CD4-positive, alpha-beta T cell treated with Interleukin-12 subunit alpha and Interleukin-12 subunit beta, for 1 hour (primary cell): ENCODE data around the gene C5orf24.
"Not testable (repeated sequence)": the region's sequence is repeated elsewhere in the genome, so short reads cannot be mapped to it uniquely, and the experiment has no call there.

Experiments used
- DNase-seq: peaks from one replicate; pipeline ENCODE4 v3.0.0-alpha.2; 2020

C5orf24 gene

DNA sequence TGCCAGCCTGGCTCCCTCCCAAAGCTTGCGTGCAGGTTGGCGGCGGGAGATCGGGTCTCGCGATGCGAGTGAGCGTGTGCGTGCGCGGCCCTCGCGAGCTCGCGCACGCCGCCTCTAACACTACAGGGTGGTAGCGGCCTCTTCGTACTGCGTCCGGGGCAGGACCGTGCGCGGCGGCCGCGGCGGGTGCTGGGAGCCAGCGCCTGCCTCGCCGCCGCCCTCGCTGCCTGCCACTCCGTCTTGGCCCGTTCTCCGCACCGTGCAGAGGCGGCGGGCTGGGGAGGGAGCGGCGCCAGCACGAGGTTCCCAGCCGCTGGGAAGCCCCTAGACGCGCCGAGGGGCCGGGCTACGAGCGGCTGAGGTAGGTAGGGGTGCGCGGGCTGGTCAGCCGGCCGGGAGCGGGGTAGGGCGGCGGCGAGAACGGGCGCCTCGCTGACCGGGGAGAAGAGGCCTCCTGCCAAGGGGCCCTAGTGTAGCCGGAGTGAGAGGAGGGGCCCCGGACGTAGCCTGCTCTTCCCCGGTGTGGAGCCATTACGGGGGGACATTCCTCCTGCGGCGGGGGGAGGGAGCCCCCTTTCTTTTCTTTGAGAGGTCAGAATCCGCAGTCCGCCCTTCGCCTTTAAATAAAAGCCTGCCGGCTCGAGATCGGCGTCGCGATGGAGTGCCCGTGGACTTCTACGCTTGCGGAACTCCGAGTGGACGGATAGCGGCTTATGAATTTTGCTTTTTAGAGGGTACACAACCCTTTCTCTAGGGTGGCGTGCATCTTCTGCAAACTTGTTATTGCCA, at the start of gene C5orf24:
Gene C5orf24 (plus strand): TSS at position 117 of the 789 bp plus-strand sequence. CDS start 8,933 bp downstream, outside the sequence.
- peak; percentile 93 for DNase-seq

DNA sequence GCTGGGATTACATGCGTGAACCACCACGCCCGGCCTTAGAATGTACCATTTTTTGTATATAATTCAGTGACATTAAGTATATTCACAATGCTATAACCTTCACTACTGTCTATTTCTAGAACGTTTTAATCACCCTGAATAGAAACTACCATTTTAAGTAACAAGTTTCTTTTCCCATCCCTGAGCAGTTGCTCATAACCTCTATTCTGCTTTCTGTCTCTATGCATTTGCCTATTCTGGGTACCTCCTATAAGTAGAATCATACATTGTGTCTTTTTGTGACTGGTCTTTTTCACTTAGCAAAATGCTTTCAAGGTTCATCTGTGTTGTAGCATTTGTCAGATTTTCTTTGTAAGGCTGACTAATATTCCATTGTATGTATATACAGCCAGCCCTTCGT, 47.3 kb upstream of the C5orf24 start:
- DNase-seq: no peak

DNA sequence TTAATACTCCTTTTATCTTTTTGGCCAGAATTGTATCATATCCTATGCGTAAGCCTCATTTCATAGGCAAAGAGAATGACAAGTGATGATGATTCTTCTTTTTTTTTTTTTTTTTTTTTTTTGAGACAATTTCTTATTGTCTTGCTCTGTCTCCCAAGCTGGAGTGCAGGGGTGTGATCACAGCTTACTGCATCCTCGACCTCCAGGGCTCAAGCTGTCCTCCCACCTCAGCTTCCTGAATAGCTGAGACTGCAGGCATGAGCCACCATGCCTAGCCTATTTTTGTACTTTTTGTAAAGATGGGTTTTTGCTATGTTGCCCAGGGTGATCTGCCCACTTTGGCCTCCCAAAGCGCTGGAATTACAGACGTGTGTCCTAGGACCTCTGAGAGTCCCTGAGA, 41.9 kb upstream of the C5orf24 start:
- no peak for DNase-seq

DNA sequence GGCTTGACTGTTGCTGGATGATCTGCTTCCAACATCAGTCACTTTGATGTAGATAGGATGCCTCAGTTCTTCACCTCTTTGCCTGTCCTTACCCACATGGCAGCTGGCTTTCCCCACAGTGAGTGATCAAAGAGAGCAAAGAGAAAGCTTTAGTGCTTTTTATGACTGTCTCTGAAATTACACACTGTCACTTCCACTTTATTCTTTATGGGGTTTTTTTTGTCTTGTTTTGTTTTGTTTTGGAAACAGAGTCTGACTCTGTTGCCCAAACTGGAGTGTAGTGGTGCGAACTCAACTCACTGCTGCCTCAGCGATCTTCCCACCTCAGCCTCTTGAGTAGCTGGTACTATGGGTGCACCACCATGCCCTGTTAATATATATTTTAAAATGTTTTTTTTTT, 32.4 kb upstream of the C5orf24 start:
- DNase-seq: peak; percentile 9

DNA sequence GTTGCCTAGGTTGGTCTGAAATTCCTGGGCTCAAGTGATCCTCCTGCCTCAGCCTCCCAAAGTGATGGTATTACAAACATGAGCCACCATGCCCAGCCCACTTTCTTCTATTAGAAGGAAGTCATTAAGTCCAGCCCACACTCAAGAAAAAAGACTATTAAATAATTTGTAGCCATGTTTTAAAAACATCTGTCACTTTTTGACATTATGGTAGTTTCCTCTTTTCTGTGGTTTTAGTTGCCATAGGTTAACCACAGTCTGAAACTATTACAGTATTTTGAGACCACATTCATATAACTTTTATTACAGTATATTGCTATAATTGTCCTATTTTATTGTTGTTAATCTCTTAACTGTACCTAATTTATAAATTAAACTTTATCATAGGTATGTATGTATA, 31.9 kb upstream of the C5orf24 start:
- no peak for DNase-seq

DNA sequence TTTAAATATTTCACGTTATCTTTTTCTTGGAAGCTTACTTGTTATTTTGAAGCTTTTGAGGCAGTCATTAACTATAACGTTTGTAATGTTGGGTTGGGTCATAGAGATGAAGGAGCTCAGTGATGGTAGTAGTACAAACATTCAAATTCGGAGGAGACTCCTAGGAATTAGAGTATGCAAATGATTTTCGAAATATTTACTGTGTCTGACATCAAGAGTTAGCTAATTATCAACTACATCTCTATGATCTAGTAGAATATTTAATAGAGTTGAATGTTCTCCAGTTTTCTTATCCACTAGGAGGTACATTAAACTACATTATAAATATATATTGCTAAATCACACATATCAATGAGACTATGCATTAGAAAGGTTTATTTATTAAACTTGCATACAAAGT, 28.8 kb upstream of the C5orf24 start:
- DNase-seq: no peak

DNA sequence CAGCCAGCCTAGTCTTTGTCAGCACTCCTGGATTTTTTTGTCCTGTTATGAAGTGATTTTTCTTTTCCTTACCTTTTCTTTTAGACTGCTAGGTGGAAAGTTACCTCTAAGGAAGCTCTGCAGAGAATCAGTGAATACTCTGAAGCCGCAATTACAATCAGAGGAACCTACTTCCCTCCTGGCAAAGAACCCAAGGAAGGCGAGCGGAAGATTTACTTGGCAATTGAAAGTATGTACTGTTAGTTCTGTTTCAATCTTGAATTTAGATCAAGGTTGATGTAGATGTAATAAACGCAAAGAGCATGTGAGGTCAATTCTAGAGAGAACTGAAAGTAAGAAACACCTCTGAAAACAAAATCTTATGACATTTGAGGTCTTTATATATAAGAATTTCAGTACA, 27.0 kb upstream of the C5orf24 start:
- DNase-seq: no peak

DNA sequence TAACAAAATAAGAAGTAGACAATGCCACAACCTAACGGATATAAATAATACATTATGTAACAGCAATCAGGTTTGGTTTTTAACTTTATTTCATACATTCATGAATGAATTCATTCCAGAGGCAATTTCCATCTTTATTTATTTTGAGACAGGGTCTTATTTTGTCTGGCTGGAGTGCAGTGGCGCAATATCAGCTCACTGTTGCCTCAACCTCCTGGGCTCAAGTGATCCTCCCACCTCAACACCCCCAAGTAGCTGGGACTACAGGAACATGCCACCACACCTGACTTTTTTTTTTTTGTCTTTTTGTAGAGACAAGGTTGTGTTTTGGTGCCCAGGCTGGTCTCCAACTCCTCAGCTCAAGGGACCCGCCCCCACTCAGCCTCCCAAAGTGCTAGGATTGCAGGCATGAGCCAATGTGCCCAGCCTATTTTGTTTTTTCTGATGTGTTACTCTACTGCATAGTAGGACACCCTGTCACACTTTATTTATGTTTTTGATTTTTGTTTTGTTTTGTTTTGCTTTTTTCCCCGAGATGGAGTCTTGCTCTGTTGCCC, 26.3 kb upstream of the C5orf24 start:
- no peak for DNase-seq

DNA sequence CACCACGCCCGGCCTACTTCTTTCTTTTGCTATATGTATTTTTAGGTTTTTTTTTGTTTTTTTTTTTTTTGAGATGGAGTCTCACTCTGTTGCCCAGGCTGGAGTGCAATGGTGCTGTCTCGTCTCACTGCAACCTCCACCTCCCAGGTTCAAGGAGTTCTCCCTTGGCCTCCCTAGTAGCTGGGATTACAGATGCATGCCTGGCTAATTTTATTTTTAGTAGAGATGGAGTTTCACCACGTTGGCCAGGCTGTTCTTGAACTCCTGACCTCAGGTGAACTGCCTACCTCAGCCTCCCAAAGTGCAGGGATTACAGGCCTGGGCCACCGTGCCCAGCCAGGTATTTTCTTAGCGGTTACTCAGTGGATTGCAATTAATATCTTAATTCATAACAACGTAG, 23.9 kb upstream of the C5orf24 start:
- no peak for DNase-seq

DNA sequence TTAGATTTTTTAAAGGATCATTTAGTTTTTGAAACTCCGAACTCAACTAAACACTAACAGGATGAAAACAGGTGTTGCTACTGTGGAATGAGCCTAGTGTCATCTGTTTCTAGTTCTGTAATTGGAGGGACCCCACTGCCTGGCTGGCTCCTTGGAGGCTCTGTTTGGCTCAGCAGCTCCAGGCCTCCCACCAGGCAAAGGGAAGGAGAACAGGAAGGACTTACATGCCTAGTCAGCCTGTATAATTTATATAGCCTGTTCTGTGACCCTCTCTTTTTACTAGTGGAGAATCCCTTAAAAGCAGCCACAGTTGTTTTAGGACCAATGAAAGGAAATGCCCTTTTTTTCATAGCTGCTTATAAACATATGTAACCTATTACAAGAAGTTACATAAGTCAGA, 21.1 kb upstream of the C5orf24 start:
- DNase-seq: no peak

DNA sequence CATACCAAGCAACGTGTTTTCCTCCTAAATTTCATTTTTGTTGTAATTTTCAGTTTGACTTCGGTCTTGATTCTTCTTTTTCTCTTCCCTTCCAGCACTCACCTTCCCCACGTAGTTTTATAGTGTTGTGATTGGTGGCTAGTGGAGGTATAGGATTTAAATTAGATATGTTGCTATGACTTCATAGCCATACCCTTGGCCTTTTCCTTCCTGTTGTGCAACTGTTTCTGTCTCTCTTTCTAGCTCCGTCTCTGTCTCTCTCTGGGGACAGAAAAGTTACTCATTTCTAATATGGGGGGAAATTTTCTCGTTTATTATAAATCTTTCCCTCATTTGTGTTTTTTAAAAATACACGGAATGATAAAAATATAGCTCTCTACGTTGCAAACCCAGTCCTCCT, 20.6 kb upstream of the C5orf24 start:
- DNase-seq: no peak

DNA sequence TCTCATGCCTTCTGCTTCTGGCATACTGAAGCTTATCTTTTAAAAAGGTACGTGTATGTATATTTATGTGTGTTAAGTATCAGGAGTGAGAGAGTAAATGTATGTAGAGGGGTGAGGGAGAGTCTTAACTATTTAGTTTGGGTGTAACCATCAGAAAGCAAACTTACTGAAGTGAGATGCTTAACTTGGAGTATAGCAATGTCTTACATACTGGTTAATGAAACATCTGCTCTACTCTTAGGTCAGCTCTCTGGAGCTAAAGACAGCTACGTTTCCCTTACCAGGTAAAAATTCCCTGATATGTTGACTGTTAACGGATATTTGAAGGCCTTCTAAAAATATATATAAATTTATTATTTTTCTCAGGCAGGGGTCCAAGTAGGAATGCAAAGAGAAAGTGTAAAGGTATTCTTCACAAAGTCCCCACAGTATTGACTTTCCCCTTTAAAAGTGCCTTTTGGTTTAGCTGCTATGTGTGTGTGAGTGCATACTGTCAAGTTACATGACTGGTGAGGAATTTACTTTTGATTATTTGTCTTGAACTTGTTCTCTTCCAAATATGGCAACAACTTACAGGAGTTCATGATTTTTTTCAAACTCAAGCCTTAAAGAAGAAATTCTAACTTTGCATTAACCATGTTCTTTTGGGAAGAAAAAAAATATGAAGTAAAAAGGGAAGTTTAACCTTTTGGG, 12.3 kb upstream of the C5orf24 start:
- DNase-seq: no peak

DNA sequence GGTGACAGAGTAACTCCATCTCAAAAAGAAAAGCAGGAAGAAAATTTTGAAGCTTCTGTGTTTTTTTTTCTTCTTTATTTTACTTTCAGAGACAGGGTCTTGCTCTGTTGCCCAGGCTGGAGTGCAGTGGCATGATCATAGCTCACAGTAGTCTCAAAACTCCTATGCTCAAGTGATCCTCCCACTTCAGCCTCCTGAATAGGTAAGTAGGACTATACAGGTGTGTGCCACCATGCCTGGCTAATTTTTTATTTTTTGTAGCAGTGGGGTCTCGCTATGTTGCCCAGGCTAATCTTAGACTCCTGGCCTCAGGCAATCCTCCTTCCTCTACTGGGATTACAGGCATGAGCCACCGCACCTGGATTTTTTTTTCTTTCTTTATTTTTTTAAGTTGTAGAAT, 10.1 kb upstream of the C5orf24 start:
- no peak for DNase-seq

DNA sequence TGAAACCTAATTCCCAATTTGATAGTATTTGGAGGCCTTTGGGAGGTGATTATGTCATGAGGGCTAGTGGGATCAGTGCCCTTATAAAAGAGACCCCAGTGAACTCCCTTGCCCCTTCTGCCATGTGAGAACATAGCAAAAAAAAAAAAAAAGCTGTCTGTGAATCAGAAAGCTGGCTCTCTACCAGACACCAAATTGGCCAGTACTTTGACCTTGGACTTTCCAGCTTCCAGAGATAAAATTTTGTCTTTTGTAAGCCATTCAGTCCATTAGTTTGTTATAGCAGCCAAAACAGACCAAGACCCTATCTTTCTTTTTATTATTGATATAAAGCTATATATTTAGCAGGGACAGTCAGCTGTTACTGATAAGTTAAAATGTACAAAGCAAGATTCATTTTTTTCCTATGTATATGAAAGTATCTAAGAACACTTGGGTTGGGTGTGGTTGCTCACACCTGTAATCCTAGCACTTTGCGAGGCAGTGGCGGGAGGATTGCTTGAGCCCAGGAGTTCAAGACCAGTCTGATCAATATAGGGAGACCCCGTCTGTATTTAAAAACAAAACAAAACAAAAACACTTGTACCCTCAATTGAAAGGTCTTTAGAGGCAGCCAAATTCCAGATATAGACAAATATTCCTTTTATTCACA, 8.1 kb upstream of the C5orf24 start:
- no peak for DNase-seq

DNA sequence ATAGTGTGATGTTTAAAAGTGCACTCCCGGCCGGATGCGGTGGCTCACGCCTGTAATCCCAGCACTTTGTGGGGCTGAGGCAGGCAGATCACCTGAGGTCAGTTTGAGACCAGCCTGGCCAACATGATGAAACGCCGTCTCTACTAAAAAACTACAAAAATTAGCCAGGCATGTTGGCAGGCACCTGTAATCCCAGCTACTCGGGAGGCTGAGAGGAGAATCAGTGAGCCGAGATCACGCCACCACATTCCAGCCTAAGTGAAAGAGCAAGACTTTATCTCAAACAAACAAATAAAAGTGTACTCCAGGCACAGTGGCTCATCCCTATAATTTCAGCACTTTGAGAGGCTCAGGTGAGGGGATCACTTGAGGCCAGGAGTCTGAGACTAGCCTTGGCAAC, 7.4 kb upstream of the C5orf24 start:
- not testable (repeated sequence) for DNase-seq

DNA sequence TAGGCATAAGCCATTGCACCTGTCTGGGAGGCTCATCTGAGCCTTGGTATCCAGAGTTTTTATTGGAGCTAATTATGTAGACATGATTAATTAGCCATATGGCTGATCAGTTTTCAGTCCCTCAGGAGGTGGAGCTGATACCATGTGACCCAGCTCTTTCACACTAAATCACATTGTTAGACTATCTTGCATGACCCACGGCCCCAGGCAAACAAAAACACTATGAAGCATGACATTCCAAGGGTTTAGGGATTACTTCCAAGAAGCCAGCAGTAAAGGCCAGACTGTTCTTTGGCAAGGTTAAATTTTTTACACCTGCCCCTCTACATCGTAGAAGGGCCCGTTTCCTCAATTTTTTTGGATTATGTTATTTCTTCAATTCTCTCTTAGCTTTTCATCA, 5.0 kb upstream of the C5orf24 start:
- DNase-seq: no peak

DNA sequence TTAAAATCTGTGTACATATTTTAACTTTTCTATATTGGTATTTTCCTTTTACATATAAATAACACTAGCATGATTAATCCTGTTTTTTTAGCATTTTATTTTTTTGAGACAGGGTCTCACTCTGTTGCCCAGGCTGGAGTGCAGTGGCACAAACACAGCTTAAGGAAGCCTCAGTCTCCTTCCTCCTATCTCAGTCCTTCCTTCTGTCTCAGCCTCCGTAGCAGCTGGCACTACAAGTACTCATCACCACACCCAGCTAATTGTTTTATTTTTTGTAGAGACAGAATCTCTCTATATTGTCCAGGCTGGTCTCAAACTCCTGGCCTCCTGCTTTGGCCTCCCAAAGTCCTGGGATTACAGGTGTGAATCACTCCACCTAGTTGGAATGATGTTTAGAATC, 1.5 kb upstream of the C5orf24 start:
- DNase-seq: no peak

DNA sequence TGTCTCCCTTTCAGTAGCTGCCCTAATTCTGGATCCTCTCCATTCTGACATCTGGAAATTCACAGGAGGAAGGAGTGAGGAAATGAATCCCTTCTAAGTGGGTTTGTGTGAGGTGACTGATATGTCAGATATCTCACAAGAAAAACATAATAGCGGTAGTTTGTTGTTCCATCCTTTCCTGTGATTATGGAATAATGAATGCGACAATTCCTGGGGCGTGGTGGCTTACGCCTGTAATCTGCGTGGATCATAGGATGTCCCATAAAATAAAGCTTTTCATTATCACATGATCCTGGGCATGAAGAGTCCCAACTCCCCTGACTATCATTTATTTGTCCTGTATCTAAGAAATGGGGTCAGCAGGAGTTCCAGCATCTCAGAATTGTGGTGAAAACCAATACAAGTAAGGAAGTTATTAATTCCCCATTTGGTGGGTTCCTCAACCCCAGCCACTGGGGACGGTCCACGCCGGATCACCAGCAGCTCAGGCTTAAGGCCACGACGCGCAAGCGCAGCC, 375 bp upstream of the C5orf24 start:
- no peak for DNase-seq

DNA sequence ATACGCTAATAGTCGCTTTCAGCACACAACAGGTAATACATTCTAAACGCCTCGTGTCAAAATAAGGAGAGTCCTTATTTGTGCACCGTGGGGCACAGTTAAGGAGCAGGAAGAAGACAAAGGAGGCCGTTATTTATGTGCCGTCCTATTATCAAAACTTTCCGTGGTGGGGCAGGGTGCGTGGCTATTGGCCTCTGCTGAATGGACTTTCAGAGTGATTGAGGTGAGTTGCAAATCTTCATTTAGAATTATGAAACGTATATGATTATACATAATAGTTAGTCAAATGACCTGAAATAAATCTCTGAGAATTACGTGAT, 833 bp downstream of the C5orf24 start:
- no peak for DNase-seq

DNA sequence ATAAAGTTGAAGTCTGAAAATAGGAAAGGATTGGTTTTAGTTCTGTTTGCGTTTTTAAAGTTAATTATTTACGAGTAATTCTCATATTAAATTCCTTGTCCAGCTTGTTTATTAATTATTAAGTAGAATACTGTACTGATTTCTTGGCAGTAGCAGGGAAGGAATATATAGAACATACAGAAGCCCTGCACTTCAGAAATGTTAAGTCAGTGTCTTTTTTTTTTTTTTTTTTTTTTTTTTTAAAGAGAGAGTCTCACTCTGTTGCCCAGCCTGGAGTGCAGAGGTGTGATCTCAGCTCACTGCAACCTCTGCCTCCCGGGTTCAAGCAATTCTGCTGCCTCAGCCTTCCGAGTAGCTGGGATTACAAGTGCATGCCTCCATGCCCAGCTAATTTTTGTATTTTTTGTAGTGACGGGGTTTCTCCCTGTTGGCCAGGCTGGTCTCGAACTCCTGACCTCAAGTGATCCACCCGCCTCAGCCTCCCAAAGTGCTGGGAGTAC, 3.7 kb downstream of the C5orf24 start:
- DNase-seq: not testable (repeated sequence)

DNA sequence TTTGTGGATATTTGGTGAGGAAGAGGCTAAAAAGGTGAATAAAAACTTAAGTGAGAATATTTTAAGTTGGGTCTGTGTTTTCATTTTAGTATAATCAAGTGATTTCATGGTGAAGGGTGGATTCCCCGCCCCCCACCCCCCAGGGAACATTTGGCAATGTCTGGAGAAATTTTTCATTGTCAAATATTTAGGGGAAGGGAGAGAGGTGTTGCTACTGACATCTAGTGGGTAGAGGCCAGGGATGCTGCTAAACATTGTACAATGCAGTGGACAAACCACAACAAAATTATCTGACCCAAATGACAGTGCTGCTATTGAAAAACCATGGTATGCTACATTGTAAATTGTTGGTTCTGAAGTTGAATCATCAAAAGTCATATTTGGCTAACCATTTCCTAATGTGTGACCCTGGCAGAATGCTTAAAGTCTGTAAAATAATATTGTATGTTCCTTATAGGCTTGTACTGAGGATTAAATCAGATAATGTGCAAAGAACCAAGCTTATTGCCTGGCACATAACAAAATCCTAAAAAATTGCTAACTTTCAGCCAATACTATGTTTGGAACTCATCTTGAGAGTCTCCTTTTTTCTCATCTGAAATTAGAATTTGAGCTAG, 5.6 kb downstream of the C5orf24 start:
- DNase-seq: no peak

DNA sequence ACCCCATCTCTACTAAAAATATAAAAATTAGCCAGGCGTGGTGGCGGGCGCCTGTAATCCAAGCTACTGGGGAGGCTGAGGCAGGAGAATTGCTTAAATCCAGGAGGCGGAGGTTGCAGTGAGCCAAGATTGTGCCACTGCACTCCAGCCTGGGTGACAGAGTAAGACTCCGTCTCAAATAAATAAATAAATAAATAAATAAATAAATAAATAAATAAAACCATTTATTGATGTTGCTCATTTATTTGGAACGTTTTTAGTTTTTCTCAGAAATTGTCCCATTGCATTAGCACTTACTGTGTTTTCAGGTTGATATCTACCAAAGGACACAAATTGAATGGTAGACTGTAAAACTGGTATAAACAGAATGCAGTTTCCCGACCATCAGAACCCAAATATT, 10.7 kb downstream of the C5orf24 start:
- DNase-seq: not testable (repeated sequence)

DNA sequence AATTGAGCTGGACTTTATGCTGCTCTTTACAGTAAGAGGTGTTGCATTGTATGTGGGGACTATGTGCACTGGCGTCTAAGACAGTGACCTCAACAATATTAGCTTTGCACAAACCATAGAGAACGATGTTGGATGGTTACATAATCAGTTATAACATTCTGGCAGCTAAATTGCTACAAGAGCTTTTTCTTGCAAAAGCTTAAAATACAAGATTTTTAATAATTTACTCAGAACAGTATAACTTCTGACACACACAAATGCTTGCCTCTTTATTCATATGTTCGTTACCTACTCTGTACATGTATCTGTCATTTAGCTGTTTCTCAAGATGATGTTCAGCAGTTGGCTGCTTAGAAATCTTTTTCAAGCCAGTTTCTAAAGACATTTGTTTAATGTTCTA, 11.6 kb downstream of the C5orf24 start:
- DNase-seq: no peak
